GM12872 (cell line): ENCODE results near the gene BMP2K.

Experiments
- TF ChIP-seq, protein P1 (sequence below): IDR thresholded peaks from 3 replicates; pipeline ENCODE4 v1.5.1; 2011; ENCODE audit warnings: low read depth, mild to moderate bottlenecking, low read length, moderate library complexity; ENCODE audit not compliant: insufficient read depth

The BMP2K gene

DNA sequence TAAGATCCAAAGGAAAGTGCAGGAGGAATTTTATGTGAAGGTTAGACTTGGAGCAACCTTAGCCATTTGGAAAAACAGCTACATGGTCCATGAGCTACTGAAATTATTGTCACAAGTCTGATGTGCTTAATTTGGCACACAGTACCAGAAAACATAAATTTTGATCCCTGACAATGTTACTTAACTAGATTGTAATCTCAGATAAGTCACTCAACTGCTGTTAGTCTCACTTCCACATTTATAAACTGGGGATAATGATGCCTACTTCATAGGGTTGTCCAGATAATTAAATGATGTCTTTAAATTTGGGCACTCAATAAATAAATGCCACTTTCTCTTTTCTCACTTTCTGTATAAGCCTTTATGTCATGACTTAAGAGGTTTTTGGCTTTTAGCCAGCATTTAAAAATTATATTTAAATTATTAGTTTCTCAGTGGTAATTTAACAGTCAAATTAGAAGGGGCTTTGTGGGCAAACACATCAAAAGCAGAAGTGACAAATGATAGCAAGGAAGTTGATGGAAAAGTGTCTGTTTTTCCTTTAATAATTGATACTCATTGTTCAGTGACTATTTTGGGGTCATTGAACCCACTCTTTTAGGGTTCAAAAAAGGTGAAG is 104.8 kb downstream of the BMP2K start:
- TF ChIP-seq, protein P1, sequence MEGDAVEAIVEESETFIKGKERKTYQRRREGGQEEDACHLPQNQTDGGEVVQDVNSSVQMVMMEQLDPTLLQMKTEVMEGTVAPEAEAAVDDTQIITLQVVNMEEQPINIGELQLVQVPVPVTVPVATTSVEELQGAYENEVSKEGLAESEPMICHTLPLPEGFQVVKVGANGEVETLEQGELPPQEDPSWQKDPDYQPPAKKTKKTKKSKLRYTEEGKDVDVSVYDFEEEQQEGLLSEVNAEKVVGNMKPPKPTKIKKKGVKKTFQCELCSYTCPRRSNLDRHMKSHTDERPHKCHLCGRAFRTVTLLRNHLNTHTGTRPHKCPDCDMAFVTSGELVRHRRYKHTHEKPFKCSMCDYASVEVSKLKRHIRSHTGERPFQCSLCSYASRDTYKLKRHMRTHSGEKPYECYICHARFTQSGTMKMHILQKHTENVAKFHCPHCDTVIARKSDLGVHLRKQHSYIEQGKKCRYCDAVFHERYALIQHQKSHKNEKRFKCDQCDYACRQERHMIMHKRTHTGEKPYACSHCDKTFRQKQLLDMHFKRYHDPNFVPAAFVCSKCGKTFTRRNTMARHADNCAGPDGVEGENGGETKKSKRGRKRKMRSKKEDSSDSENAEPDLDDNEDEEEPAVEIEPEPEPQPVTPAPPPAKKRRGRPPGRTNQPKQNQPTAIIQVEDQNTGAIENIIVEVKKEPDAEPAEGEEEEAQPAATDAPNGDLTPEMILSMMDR = no peak

DNA sequence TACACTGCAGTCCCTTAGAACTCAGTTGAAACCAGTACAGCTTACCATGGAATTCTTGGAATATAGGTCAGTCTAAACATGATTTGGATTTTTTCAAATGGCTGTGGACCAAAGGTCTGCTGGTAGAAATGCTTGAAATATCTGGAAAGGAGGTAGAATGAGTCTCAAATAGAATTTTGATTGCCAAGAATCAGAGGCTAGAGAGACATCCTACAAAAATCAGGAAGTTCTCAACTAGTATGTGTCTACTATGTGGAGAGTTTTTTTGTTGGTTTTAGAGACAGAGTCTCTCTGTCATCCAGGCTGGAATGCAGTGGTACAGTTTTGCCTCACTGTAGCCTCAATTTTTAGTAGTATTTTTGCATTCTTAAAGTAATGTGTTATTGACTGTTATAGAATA is 109.4 kb downstream of the BMP2K start:
- TF ChIP-seq, protein P1 = no peak

DNA sequence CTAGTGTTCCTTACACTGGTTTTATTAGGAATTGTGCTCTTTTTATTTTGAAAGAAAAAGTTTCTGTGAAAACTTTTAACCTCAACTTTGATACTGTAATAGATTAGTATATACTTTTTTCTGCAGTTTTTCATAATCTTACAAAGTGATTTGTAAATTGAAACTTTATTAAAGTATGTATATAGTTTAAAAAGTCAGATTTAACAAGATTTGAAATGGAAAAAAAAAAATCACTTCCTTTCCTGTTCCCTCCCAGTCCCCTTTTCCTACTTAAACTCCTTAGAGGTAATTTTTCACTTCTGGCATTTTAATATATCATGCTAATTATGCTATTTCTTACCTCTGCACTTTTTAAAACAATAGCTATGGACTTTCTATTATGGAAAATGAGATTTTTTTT is 113.8 kb downstream of the BMP2K start:
- TF ChIP-seq, protein P1 = no peak

DNA sequence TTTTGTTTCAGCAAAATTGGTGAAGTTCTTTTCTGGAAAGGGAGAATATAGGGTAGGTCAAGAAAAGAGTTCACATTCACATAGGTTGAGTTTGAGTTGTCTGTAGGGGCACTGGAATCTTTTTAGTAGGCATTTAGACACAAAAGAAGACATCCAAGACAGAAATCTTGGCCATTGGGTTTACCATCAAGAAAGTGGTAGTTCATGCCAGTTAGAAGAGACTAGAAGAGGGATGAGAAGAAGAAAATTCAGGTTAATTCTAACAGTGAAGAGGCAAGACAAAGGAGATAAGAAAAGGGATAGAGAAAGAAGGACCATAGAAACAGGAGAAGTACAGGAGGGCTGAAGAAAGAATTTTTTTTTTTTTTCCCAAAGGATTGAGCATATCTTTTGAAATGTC is 123.2 kb downstream of the BMP2K start:
- TF ChIP-seq, protein P1 = no peak

DNA sequence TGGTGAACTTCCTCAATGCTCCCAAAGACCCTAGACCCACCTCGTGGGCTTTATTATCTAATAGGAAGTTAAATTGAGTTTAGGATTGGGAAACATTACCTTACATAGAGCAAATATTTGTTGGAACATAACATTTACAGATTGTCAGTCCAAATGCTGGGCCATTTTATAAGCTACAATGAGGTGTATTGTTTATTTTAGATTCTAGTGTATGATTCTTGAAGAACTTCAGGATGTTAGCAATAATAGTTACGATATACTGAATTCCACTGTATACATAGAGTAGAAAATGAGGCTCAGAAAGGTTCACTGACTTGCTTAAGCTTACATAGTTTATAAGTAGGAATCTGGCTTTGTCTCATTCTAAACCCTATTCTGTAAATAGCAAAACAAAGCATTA is 125.7 kb downstream of the BMP2K start:
- TF ChIP-seq, protein P1 = no peak

DNA sequence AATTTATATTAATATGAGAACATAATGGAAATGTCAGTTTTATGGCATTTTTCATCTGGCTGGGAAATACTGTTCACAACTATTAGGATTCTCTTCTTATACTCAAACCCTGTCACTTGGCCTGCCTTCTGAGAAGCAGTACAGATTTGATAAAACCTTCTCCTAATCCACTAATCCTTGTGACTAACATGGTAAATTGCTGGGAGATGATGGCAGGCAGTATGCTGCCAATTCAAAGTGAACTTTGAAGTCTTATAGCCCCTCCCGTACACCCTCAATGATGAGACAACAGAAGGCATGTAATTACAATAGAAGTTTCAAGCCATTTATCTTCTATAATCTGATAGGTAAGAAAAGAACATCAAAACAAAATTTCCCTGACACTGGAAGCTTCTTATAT is 126.1 kb downstream of the BMP2K start:
- TF ChIP-seq, protein P1 = no peak

DNA sequence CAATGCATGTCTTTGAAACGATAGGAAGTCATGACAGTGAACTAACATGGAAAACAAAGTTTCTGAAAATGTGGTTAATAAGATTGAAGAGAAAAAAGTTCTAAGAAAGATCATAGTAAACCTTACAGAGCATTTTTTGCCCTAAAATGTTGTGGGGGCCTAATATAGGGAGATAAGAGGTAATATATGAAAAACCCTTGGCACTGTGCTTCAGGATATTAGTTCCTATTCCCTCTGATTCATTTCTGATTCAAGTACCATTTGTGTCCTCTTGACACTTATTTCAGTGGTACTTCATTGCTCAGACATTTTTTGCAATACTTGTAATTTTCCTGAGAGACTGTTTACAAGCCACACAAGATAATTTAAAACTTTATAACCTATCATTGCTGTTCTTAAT is 128.0 kb downstream of the BMP2K start:
- TF ChIP-seq, protein P1 = no peak
